ENCODE results near the gene SPACA9. TPM values are rescaled to one million over a fixed set of nuclear protein-coding genes. Genes with fewer than 3 reads are reported as not detected.

Gene SPACA9
- total RNA-seq, 1 donor from 2014 or later, result 5.0 TPM

DNA sequence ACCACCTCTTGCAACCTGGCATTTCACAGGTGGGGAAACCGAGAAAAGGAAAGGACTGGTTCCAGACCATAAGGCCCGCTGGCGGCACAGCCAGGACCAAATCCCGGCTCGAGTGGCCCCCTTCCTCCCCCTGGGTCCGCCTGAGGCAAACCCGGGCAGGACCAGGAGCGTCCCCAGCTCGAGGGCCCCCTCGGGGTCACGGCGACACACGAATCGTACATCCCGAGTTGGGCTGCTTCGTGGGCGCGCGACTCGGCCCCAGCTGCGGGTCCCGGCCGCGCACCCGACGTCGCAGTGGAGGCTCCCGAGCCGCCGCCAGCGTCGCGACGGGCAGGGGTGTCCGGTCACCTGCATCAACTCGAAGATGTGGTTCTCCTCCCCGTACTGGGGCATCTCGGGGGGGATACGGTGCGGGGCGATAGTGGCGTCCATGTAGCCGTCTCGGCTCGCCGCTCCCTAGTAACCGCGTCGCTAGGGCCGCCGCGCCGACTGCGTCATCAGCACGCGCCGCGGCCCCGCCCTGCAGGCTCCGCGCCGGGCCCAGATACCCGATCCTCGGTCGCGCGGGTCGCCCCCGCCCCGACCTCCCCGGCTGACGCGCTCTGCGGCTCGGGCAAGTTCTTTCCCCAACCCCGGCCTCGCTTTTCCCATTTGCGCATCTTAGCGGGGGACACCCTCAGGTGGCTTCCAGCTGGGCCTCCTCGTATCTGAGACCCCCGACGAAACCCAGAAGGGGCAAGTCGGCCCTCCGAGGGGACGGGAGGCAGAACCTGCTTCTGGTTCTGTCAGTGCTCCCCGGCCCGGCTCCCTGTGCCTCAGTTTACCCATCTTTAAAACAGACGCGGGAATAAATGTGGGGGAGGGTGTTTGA is 639 bp upstream of the SPACA9 start, which contains the start of gene AK8:
Gene AK8, minus strand, starts transcription at position 461 of the 871 bp plus-strand sequence. Its CDS starts 29 bp downstream, at position 432.
- peak within 1 kb of the TSS; percentile 22 for H3K27ac Mint-ChIP-seq (ENCODE audit: unreplicated experiment)
- peaks cover 15% of the 10 kb centered on the region for H3K27me3 Mint-ChIP-seq (ENCODE audit: unreplicated experiment)
- H3K9me3 Mint-ChIP-seq (ENCODE audit: unreplicated experiment), result peaks cover 3% of the 10 kb centered on the region
- TF ChIP-seq, protein P1, sequence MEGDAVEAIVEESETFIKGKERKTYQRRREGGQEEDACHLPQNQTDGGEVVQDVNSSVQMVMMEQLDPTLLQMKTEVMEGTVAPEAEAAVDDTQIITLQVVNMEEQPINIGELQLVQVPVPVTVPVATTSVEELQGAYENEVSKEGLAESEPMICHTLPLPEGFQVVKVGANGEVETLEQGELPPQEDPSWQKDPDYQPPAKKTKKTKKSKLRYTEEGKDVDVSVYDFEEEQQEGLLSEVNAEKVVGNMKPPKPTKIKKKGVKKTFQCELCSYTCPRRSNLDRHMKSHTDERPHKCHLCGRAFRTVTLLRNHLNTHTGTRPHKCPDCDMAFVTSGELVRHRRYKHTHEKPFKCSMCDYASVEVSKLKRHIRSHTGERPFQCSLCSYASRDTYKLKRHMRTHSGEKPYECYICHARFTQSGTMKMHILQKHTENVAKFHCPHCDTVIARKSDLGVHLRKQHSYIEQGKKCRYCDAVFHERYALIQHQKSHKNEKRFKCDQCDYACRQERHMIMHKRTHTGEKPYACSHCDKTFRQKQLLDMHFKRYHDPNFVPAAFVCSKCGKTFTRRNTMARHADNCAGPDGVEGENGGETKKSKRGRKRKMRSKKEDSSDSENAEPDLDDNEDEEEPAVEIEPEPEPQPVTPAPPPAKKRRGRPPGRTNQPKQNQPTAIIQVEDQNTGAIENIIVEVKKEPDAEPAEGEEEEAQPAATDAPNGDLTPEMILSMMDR (IDR thresholded peaks at IDR 0.05; ENCODE audit: partially characterized antibody, unreplicated experiment), result no peak
- DNase-seq, result peak; percentile 83
- H3K4me3 Mint-ChIP-seq (ENCODE audit: unreplicated experiment), result peak within 1 kb of the TSS; percentile 81
- no peaks in the 10 kb centered on the region for H3K36me3 Mint-ChIP-seq (ENCODE audit: unreplicated experiment)
- peaks cover 3% of the 10 kb centered on the region for H3K4me1 Mint-ChIP-seq (ENCODE audit: low read depth, unreplicated experiment)

DNA sequence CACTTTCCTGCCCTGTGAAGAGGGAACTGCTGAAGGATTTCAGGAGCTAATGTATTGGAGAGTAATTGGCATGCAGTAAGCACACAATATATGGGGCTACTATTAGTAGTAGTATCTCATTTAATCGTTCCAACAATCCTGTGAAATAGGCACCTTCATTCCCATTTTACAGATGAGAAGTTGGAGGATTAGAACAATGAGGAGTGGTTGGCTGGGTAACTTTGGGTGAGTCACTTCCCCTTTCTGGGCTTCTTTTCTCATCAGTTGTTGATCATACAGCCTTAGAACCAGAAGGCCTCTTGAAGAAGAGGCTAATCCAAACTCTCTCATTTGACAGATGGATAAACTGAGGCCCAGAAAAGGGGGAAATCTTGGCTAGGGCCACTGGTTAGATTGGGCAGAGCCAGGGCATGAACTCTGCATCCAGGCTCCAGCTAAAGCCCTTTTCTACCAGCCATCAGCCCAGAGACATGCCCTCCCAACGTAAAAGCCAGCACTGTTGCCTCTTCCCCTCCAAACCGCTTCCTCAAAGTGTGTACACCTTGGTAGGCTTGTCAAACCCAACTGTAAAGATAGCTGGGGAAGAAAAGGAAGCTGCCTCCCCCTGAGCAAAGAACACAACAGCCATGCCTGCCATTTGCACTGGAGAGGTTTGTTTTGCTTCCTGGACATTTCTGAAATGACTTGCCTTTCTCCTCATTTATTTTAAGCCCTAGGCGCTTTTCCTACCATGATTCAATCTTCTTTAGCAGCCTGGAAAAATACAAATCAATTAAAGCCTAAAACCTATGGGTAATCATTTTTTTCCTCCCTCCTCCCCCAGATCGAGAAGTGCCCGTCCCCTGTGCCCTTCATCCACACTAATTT is 992 bp downstream of the SPACA9 start:
- TF ChIP-seq, protein P1 (IDR thresholded peaks at IDR 0.05; ENCODE audit: partially characterized antibody, unreplicated experiment), result no peak
- Mint-ChIP-seq H3K9me3 (ENCODE audit: unreplicated experiment) (peaks cover 3% of the 10 kb centered on the region), H3K4me3 (ENCODE audit: unreplicated experiment) (peak overlapping the region; percentile 80), H3K27ac (ENCODE audit: unreplicated experiment) (peak overlapping the region; percentile 22), H3K27me3 (ENCODE audit: unreplicated experiment) (peaks cover 15% of the 10 kb centered on the region), H3K4me1 (ENCODE audit: low read depth, unreplicated experiment) (peaks cover 3% of the 10 kb centered on the region), H3K36me3 (ENCODE audit: unreplicated experiment) (no peaks in the 10 kb centered on the region)
- no peak for DNase-seq

DNA sequence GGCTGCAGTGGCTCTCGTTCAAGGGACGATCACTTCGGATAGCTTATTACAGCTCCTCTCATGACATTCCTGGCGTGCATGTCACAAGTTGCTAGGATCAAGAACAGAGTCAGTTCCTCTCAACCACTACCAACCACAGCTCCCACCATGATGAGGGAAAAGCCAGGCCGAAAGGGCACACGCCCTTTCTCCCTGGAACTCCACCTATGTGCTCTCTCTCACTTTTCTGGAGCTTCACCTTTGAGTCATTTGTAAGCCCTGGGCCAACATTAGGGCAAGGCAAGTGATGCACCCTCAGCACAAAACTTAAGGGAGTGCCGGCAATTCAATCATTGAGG is 1.6 kb downstream of the SPACA9 start:
- no peaks in the 10 kb centered on the region for H3K36me3 Mint-ChIP-seq (ENCODE audit: unreplicated experiment)
- DNase-seq, result no peak
- peaks cover 13% of the 10 kb centered on the region for H3K27me3 Mint-ChIP-seq (ENCODE audit: unreplicated experiment)
- H3K27ac Mint-ChIP-seq (ENCODE audit: unreplicated experiment), result no peak overlapping the region
- H3K4me1 Mint-ChIP-seq (ENCODE audit: low read depth, unreplicated experiment), result peaks cover 3% of the 10 kb centered on the region
- TF ChIP-seq, protein P1 (IDR thresholded peaks at IDR 0.05; ENCODE audit: partially characterized antibody, unreplicated experiment), result no peak
- peaks cover 3% of the 10 kb centered on the region for H3K9me3 Mint-ChIP-seq (ENCODE audit: unreplicated experiment)
- peak overlapping the region; percentile 13 for H3K4me3 Mint-ChIP-seq (ENCODE audit: unreplicated experiment)

DNA sequence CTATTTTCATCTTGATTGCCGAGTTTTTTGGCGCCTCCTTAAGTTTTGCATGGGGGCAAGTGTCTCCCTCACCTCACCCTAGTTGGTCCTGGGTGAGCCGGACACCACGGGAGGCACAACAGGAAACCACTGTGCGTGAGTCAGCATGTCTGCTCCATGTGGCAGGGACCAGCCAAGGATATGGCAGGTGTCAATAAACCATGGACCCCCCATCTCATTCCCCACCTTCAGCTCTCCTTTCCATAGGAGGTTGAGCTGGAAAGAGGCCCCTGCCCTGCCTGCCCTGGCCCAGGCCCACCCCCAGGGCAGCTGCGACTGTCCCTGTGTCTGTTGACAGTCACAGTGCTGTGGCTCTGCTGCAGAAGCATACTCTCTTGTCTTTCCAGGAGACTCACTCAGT is 3.1 kb downstream of the SPACA9 start:
- H3K27ac Mint-ChIP-seq (ENCODE audit: unreplicated experiment), result no peak overlapping the region

More for the DNA sequence above, 3.1 kb downstream of the SPACA9 start:
- H3K9me3 Mint-ChIP-seq (ENCODE audit: unreplicated experiment), result peaks cover 3% of the 10 kb centered on the region
- no peak for DNase-seq
- H3K36me3 Mint-ChIP-seq (ENCODE audit: unreplicated experiment), result no peaks in the 10 kb centered on the region
- H3K27me3 Mint-ChIP-seq (ENCODE audit: unreplicated experiment), result peaks cover 13% of the 10 kb centered on the region
- peaks cover 3% of the 10 kb centered on the region for H3K4me1 Mint-ChIP-seq (ENCODE audit: low read depth, unreplicated experiment)
- no peak overlapping the region for H3K4me3 Mint-ChIP-seq (ENCODE audit: unreplicated experiment)
- TF ChIP-seq, protein P1 (IDR thresholded peaks at IDR 0.05; ENCODE audit: partially characterized antibody, unreplicated experiment), result no peak

Measured in glutamatergic neuron (in vitro differentiated cells).